ENCODE data around the gene NDUFB10.

DNA sequence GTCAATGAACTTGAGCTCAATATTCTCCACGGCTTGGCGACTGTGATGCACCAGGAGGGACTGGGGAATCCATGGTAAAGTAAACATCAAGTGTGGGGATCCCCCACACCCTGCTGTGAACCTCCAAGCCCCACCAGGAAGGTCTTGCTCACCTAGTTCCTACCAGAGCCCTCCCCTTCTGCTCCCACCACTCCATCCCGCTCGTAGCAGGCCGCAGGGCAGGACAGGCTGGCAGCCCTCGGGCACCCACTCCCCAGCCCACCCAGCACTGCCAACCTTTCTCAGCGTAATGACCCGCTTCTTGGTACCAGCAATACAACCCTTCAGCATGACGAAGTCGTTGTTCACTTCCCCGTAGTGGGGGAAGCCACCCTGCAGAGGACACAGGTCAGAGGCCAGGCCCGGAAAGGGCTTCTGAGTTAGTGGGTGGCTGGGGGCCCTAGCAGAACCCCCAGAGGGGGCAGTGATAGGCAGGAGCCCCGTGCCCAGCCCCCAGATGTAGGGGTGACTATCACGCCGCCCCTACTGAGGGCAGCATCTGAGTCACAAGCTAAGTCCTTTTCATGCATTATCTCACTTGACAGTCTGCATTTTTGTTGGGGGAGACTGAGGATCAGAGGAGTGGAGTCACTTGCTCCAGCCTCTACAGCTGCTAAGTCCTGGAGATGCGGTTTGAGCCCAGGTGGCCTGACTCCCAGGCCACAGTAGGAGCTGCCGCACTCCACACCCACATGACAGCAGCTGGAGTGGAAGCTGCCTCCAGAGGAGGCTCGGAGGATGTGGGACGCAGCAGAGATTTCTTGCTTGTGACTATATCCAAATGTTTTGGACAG is 13.6 kb upstream of the NDUFB10 start:
- TF ChIP-seq POLR2A (IDR thresholded peaks at IDR 0.05), result no peak
- TF ChIP-seq, protein P1, sequence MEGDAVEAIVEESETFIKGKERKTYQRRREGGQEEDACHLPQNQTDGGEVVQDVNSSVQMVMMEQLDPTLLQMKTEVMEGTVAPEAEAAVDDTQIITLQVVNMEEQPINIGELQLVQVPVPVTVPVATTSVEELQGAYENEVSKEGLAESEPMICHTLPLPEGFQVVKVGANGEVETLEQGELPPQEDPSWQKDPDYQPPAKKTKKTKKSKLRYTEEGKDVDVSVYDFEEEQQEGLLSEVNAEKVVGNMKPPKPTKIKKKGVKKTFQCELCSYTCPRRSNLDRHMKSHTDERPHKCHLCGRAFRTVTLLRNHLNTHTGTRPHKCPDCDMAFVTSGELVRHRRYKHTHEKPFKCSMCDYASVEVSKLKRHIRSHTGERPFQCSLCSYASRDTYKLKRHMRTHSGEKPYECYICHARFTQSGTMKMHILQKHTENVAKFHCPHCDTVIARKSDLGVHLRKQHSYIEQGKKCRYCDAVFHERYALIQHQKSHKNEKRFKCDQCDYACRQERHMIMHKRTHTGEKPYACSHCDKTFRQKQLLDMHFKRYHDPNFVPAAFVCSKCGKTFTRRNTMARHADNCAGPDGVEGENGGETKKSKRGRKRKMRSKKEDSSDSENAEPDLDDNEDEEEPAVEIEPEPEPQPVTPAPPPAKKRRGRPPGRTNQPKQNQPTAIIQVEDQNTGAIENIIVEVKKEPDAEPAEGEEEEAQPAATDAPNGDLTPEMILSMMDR (IDR thresholded peaks at IDR 0.05), result no peak
- no peak for TF ChIP-seq POLR2AphosphoS5 (IDR thresholded peaks at IDR 0.05)
